Activated CD8-positive, alpha-beta memory T cell treated with anti-CD3 and anti-CD28 coated beads for 4 hours (primary cell): Measurements from ENCODE around the gene EHD2.
"Not testable (repeated sequence)": the region's sequence is repeated elsewhere in the genome, so short reads cannot be mapped to it uniquely, and the experiment has no call there.

ENCODE experiments used
- DNase-seq, 2 donors: peaks; one replicate each; pipeline ENCODE4 v3.0.0-alpha.2; 2020; ENCODE audit warnings: low read depth in 2 of 2

The EHD2 gene

GRCh38 chr19:47749326-47749725, 36.1 kb downstream of the EHD2 start:
- no peak for DNase-seq

GRCh38 chr19:47750752-47751151, 37.5 kb downstream of the EHD2 start:
- DNase-seq: no peak

GRCh38 chr19:47752440-47753211, 39.4 kb downstream of the EHD2 start:
- DNase-seq: no peak

- no peak for DNase-seq
Measured at GRCh38 chr19:47754206-47755064, 41.2 kb downstream of the EHD2 start.

- no peak for DNase-seq
Measured at GRCh38 chr19:47755065-47755761, 42.0 kb downstream of the EHD2 start.

GRCh38 chr19:47755762-47756626, 42.8 kb downstream of the EHD2 start:
- DNase-seq: no peak

- DNase-seq: no peak
Measured at GRCh38 chr19:47756627-47756929, 43.4 kb downstream of the EHD2 start.

- DNase-seq: no peak
Measured at GRCh38 chr19:47756953-47757608, 43.9 kb downstream of the EHD2 start.

GRCh38 chr19:47757617-47758442, 44.6 kb downstream of the EHD2 start:
- DNase-seq: no peak

GRCh38 chr19:47758443-47758804, 45.2 kb downstream of the EHD2 start:
- no peak for DNase-seq

GRCh38 chr19:47760632-47760999, 47.4 kb downstream of the EHD2 start:
- DNase-seq: no peak

- DNase-seq: no peak
Measured at GRCh38 chr19:47761566-47761965, 48.3 kb downstream of the EHD2 start.

GRCh38 chr19:47762151-47762550, 48.9 kb downstream of the EHD2 start:
- no peak for DNase-seq

GRCh38 chr19:47762615-47763308, 49.5 kb downstream of the EHD2 start:
- DNase-seq: no peak

- not testable (repeated sequence) for DNase-seq
Measured at GRCh38 chr19:47764705-47765104, 51.5 kb downstream of the EHD2 start.

- DNase-seq: no peak
Measured at GRCh38 chr19:47765523-47766358, 52.5 kb downstream of the EHD2 start.

- no peak for DNase-seq
Measured at GRCh38 chr19:47766359-47766620, 53.1 kb downstream of the EHD2 start.

- no peak for DNase-seq
Measured at GRCh38 chr19:47766670-47767069, 53.4 kb downstream of the EHD2 start.

- DNase-seq: no peak
Measured at GRCh38 chr19:47767349-47767748, 54.1 kb downstream of the EHD2 start.
